Stomach (tissue), 4 donors: ENCODE results near the gene PCK2.

ENCODE experiments used
- CTCF ChIP-seq, 7 experiments: fragments of 450-650 bp in 4 of 7; fragments of 200-600 bp in 3 of 7; sonication (generic) in 3 of 7; IDR thresholded peaks; one replicate each; pipeline ENCODE4 v1.5.1; 2016 to 2019; ENCODE audit warnings: antibody characterized with exemption in 7 of 7, control low read depth in 2 of 7, mild to moderate bottlenecking in 1 of 7
- POLR2A ChIP-seq, 4 donors: fragments of 450-650 bp; IDR thresholded peaks; one replicate each; pipeline ENCODE4 v1.6.1; 2016; ENCODE audit warnings: antibody characterized with exemption in 4 of 4, control low read depth in 2 of 4, mild to moderate bottlenecking in 1 of 4, moderate library complexity in 1 of 4
- POLR2AphosphoS5 ChIP-seq, 3 donors: sonication (generic); formaldehyde crosslinking; IDR thresholded peaks; one replicate each; pipeline ENCODE4 v1.6.1; 2016; ENCODE audit warnings: antibody characterized with exemption in 3 of 3

DNA sequence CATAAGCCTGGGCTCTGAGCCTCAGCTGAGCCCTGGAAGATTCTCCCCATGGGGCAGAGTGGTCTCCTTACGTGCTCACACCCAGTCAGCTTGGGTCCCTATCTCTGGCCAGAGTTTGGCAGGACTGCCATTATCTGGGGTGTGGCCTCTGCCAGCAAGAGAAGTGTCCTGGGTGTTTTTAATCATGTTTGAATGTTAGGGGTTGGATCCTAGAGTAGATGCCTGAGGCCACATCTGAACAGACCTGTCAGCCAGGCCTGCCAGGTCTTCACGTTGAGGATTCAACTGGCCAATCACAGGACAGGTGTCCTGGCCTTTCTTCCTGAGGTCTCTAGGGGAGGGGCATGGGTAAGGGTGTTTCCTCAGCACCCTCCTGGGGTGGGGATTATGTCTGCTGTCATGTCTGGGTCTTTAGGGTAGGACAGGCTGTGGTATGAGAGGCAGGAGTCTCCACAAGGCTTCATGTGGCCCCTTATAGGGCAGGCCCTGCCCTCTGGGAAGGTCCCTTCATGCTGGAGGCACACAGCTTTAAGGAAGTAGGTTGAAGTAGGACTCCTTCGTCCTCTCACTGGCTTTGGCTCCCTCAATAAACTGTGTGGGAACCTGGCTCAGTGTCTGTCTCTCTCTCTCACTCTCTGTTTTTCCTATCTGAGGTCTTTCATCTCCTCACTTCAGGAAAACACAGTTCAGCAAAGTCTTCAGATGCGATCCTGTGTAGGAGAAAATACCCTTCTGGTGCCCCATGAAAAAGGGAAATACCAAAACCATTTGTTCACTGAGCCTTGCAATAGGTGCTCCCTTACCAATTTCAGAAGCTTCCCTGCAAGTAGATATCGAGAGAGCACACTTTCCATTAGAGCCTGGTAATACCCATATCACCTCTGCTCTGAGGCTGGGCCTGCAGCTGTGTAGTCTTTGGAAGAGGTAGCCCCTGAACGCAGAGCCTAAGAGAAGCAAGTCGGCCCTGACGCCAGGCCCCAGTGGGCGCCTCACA is 29.6 kb downstream of the PCK2 start:
- TF ChIP-seq CTCF (IDR thresholded peaks at IDR 0.05) (no peak), POLR2A (IDR thresholded peaks at IDR 0.05) (no peak), POLR2AphosphoS5 (IDR thresholded peaks at IDR 0.05) (no peak)
